Liver (tissue), 9 donors: Measurements from ENCODE around the gene FBXW11. TPM values are rescaled to one million over a fixed set of nuclear protein-coding genes. Genes with fewer than 3 reads are reported as not detected.

Source experiments
- DNase-seq: peaks from one replicate; pipeline ENCODE4 v3.0.0-alpha.2; 2017; ENCODE audit warnings: low spot score
- H3K27ac ChIP-seq, 2 donors: one replicate each; pipeline ENCODE4 v1.7.0; 2013; ENCODE audit warnings: inconsistent platforms in 2 of 2, low read length in 2 of 2, control low read depth in 1 of 2, low read depth in 1 of 2, mild to moderate bottlenecking in 1 of 2
- H3K27me3 ChIP-seq, 4 donors: one replicate each; pipeline versions ENCODE4 v1.6.1 to v1.7.0; 2013; ENCODE audit warnings: low read length in 3 of 4, inconsistent platforms in 1 of 4, mild to moderate bottlenecking in 1 of 4, moderate library complexity in 1 of 4; ENCODE audit not compliant: control insufficient read depth in 4 of 4, insufficient read depth in 4 of 4
- H3K36me3 ChIP-seq, 4 donors: one replicate each; pipeline versions ENCODE4 v1.6.1 to v1.7.0; 2013; ENCODE audit warnings: low read length in 3 of 4, mild to moderate bottlenecking in 3 of 4, low read depth in 1 of 4, moderate library complexity in 1 of 4; ENCODE audit not compliant: control insufficient read depth in 4 of 4, insufficient read depth in 3 of 4
- H3K4me1 ChIP-seq, 4 donors: one replicate each; pipeline versions ENCODE4 v1.6.1 to v1.7.0; 2013; ENCODE audit warnings: low read length in 3 of 4, mild to moderate bottlenecking in 3 of 4, moderate library complexity in 1 of 4; ENCODE audit not compliant: control insufficient read depth in 4 of 4, insufficient read depth in 4 of 4
- H3K4me3 ChIP-seq, 3 donors: one replicate each; pipeline versions ENCODE4 v1.6.1 to v1.7.0; 2013; ENCODE audit warnings: low read length in 3 of 3, control low read depth in 1 of 3, low read depth in 1 of 3, mild to moderate bottlenecking in 1 of 3
- H3K9ac ChIP-seq, 2 donors: one replicate each; pipeline ENCODE4 v1.7.0; 2013; ENCODE audit warnings: low read length in 2 of 2, mild to moderate bottlenecking in 2 of 2, moderate library complexity in 2 of 2, control low read depth in 1 of 2, low read depth in 1 of 2
- H3K9me3 ChIP-seq, 4 donors: one replicate each; pipeline versions ENCODE4 v1.6.1 to v1.7.0; 2013; ENCODE audit warnings: low read length in 3 of 4; ENCODE audit not compliant: control insufficient read depth in 4 of 4
- FOXA1 ChIP-seq: IDR thresholded peaks from 2 replicates; pipeline ENCODE4 v1.6.1; 2016; ENCODE audit warnings: antibody characterized with exemption
- FOXA2 ChIP-seq: IDR thresholded peaks from 2 replicates; pipeline ENCODE4 v1.6.1; 2016; ENCODE audit warnings: antibody characterized with exemption
- HNF4A ChIP-seq, 2 donors: conservative IDR thresholded peaks; 2 replicates each; pipeline ENCODE4 v1.6.1; 2016; ENCODE audit warnings: antibody characterized with exemption in 2 of 2, mild to moderate bottlenecking in 2 of 2
- JUND ChIP-seq, 2 donors: IDR thresholded peaks; 2 replicates each; pipeline ENCODE4 v1.6.1; 2016; ENCODE audit warnings: antibody characterized with exemption in 2 of 2
- MAX ChIP-seq: IDR thresholded peaks from 2 replicates; pipeline ENCODE4 v1.6.1; 2016; ENCODE audit warnings: antibody characterized with exemption
- RAD21 ChIP-seq, 2 donors: IDR thresholded peaks; 2 replicates each; pipeline ENCODE4 v1.6.1; 2016; ENCODE audit warnings: antibody characterized with exemption in 2 of 2, mild to moderate bottlenecking in 2 of 2
- SP1 ChIP-seq: IDR thresholded peaks from 2 replicates; pipeline ENCODE4 v1.6.1; 2018; ENCODE audit warnings: antibody characterized with exemption, mild to moderate bottlenecking
- TAF1 ChIP-seq: conservative IDR thresholded peaks from 2 replicates; pipeline ENCODE4 v1.6.1; 2016; ENCODE audit warnings: antibody characterized with exemption, mild to moderate bottlenecking
- YY1 ChIP-seq: IDR thresholded peaks from 2 replicates; pipeline ENCODE4 v1.6.1; 2016; ENCODE audit warnings: antibody characterized with exemption, mild to moderate bottlenecking
- WGBS: extraction: QIAGEN DNeasy Blood & Tissue Kit; methylation state at CpG from one replicate; pipeline ENCODE4 v1.1.7; 2013; 5-methylcytosine and 5-hydroxymethylcytosine counted together
- polyA plus RNA-seq, 2 donors: library from polyadenylated mRNA; stranded (reverse) in 1 of 2; unstranded in 1 of 2; fragments of 200-250 nt in 1 of 2; fragments of >200 nt in 1 of 2; fragmentation: Nextera tagmentation in 1 of 2; extraction: Ambion mirVana in 1 of 2; gene quantifications; one replicate each; pipeline versions ENCODE4 v1.2.1 to v1.2.3, GENCODE V29; 2013 to 2015
- total RNA-seq, 2 donors: library from RNA; depleted of rRNA; stranded (reverse); fragments of >200 nt; gene quantifications; one replicate each; pipeline ENCODE4 v1.2.3, GENCODE V29; 2014
- TF ChIP-seq, protein P1 (sequence below): fragments of 150-350 bp; IDR thresholded peaks from 2 replicates; pipeline ENCODE4 v1.5.1; 2017; ENCODE audit warnings: improper control_type of control experiment, low read depth, low read length; ENCODE audit not compliant: missing input control
- TF ChIP-seq, protein P2 (sequence below): IDR thresholded peaks from 2 replicates; pipeline ENCODE4 v1.6.1; 2016; ENCODE audit warnings: antibody characterized with exemption, mild to moderate bottlenecking
- TF ChIP-seq, protein P3 (sequence below): IDR thresholded peaks from 2 replicates; pipeline ENCODE4 v1.6.1; 2016; ENCODE audit warnings: antibody characterized with exemption
- TF ChIP-seq, protein P4 (sequence below): IDR thresholded peaks from 2 replicates; pipeline ENCODE4 v1.6.1; 2016; ENCODE audit warnings: antibody characterized with exemption
- donor health status: healthy.
- donor health status: healthy.
- donor health status: healthy.
- donor health status: healthy.
- donor health status: healthy.

Gene FBXW11
- total and polyA plus RNA-seq, 4 donors: 11.2 to 37.5 (median 22.0) TPM

GRCh38 chr5:171855265-171855664, 151.2 kb downstream of the FBXW11 start:
- Histone ChIP-seq H3K9me3 (no peaks in the 10 kb centered on the region), H3K36me3 (no peaks in the 10 kb centered on the region), H3K27ac (no peak overlapping the region), H3K4me1 (no peaks in the 10 kb centered on the region), H3K27me3 (no peaks in the 10 kb centered on the region), H3K9ac (no peak overlapping the region), H3K4me3 (no peak overlapping the region)
- no peak for TF ChIP-seq MAX
- no peak for TF ChIP-seq JUND (IDR thresholded peaks at IDR 0.05)
- DNase-seq: no peak
- 93% methylated on average over 3 of the region's 3 CpGs for WGBS

- H3K4me1 ChIP-seq: no peaks in the 10 kb centered on the region
- no peaks in the 10 kb centered on the region for H3K27me3 ChIP-seq
- no peak for DNase-seq
- no peaks in the 10 kb centered on the region for H3K36me3 ChIP-seq
- no peaks in the 10 kb centered on the region for H3K9me3 ChIP-seq
- 84% methylated on average over 8 of the region's 8 CpGs for WGBS
- H3K4me3 ChIP-seq: no peak overlapping the region
- no peak overlapping the region for H3K27ac ChIP-seq
- H3K9ac ChIP-seq: no peak overlapping the region
- TF ChIP-seq, protein P1, sequence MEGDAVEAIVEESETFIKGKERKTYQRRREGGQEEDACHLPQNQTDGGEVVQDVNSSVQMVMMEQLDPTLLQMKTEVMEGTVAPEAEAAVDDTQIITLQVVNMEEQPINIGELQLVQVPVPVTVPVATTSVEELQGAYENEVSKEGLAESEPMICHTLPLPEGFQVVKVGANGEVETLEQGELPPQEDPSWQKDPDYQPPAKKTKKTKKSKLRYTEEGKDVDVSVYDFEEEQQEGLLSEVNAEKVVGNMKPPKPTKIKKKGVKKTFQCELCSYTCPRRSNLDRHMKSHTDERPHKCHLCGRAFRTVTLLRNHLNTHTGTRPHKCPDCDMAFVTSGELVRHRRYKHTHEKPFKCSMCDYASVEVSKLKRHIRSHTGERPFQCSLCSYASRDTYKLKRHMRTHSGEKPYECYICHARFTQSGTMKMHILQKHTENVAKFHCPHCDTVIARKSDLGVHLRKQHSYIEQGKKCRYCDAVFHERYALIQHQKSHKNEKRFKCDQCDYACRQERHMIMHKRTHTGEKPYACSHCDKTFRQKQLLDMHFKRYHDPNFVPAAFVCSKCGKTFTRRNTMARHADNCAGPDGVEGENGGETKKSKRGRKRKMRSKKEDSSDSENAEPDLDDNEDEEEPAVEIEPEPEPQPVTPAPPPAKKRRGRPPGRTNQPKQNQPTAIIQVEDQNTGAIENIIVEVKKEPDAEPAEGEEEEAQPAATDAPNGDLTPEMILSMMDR: no peak
- TF ChIP-seq, protein P2, sequence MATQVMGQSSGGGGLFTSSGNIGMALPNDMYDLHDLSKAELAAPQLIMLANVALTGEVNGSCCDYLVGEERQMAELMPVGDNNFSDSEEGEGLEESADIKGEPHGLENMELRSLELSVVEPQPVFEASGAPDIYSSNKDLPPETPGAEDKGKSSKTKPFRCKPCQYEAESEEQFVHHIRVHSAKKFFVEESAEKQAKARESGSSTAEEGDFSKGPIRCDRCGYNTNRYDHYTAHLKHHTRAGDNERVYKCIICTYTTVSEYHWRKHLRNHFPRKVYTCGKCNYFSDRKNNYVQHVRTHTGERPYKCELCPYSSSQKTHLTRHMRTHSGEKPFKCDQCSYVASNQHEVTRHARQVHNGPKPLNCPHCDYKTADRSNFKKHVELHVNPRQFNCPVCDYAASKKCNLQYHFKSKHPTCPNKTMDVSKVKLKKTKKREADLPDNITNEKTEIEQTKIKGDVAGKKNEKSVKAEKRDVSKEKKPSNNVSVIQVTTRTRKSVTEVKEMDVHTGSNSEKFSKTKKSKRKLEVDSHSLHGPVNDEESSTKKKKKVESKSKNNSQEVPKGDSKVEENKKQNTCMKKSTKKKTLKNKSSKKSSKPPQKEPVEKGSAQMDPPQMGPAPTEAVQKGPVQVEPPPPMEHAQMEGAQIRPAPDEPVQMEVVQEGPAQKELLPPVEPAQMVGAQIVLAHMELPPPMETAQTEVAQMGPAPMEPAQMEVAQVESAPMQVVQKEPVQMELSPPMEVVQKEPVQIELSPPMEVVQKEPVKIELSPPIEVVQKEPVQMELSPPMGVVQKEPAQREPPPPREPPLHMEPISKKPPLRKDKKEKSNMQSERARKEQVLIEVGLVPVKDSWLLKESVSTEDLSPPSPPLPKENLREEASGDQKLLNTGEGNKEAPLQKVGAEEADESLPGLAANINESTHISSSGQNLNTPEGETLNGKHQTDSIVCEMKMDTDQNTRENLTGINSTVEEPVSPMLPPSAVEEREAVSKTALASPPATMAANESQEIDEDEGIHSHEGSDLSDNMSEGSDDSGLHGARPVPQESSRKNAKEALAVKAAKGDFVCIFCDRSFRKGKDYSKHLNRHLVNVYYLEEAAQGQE: no peak
- TF ChIP-seq FOXA2 (no peak), FOXA1 (no peak), MAX (no peak), YY1 (no peak), HNF4A (conservative IDR thresholded peaks at IDR 0.05) (no peak), SP1 (no peak), RAD21 (IDR thresholded peaks at IDR 0.05) (no peak), TAF1 (no peak)
- TF ChIP-seq, protein P3, sequence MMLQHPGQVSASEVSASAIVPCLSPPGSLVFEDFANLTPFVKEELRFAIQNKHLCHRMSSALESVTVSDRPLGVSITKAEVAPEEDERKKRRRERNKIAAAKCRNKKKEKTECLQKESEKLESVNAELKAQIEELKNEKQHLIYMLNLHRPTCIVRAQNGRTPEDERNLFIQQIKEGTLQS: no peak
- TF ChIP-seq, protein P4, sequence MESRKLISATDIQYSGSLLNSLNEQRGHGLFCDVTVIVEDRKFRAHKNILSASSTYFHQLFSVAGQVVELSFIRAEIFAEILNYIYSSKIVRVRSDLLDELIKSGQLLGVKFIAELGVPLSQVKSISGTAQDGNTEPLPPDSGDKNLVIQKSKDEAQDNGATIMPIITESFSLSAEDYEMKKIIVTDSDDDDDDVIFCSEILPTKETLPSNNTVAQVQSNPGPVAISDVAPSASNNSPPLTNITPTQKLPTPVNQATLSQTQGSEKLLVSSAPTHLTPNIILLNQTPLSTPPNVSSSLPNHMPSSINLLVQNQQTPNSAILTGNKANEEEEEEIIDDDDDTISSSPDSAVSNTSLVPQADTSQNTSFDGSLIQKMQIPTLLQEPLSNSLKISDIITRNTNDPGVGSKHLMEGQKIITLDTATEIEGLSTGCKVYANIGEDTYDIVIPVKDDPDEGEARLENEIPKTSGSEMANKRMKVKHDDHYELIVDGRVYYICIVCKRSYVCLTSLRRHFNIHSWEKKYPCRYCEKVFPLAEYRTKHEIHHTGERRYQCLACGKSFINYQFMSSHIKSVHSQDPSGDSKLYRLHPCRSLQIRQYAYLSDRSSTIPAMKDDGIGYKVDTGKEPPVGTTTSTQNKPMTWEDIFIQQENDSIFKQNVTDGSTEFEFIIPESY: no peak
Measured at GRCh38 chr5:171852255-171852681, 154.2 kb downstream of the FBXW11 start.
